CD4-positive, alpha-beta T cell (primary cell): ENCODE measurements around the gene AGMO. TPM values are rescaled to one million over a fixed set of nuclear protein-coding genes. Genes with fewer than 3 reads are reported as not detected.

ENCODE experiments used
- ATAC-seq: fragments of 200-7000 bp; cut with Tn5 transposase; one replicate; pipeline ENCODE4 v1.10.0; 2022; ENCODE audit warnings: mild to moderate bottlenecking; ENCODE audit not compliant: poor library complexity
- CTCF ChIA-PET: fragments of 350-600 bp; sonication (Branson Sonifier 250); formaldehyde crosslinking; loops from one replicate; lab custom pipeline; 2021; ENCODE audit warnings: antibody characterized with exemption, inconsistent platforms; lab: Charles Lee
- POLR2A ChIA-PET: fragments of 350-600 bp; sonication (Branson Sonifier 250); formaldehyde crosslinking; loops from one replicate; lab custom pipeline; 2021; ENCODE audit warnings: antibody characterized with exemption, inconsistent platforms; lab: Charles Lee
- DNase-seq, 14 experiments: peaks; one replicate each; pipeline ENCODE4 v3.0.0-alpha.2; 2013 to 2020; ENCODE audit warnings: mixed read lengths in 2 of 14
- H3K27ac ChIP-seq, 2 donors: one replicate each; pipeline versions ENCODE4 v1.5.1 to v1.7.0; 2013; ENCODE audit warnings: low read length in 2 of 2, low read depth in 1 of 2, mild to moderate bottlenecking in 1 of 2
- H3K27me3 ChIP-seq, 2 experiments: 1 replicate in 1 of 2; 2 replicates in 1 of 2; pipeline versions ENCODE4 v1.6.1 to v1.7.0; 2013; ENCODE audit warnings: low read length in 2 of 2, control low read depth in 1 of 2, mild to moderate bottlenecking in 1 of 2, moderate library complexity in 1 of 2; ENCODE audit not compliant: insufficient read depth in 2 of 2, control insufficient read depth in 1 of 2
- H3K36me3 ChIP-seq: one replicate; pipeline ENCODE4 v1.6.1; 2013; ENCODE audit warnings: low read length, control low read depth; ENCODE audit not compliant: insufficient read depth
- H3K4me1 ChIP-seq: one replicate; pipeline ENCODE4 v1.6.1; 2013; ENCODE audit warnings: low read length, control low read depth; ENCODE audit not compliant: insufficient read depth
- H3K4me3 ChIP-seq: one replicate; pipeline ENCODE4 v1.5.1; 2013; ENCODE audit warnings: mild to moderate bottlenecking, low read length, moderate library complexity
- H3K9me3 ChIP-seq, 2 experiments: 1 replicate in 1 of 2; 2 replicates in 1 of 2; pipeline versions ENCODE4 v1.6.1 to v1.7.0; 2013; ENCODE audit warnings: low read length in 2 of 2, mild to moderate bottlenecking in 2 of 2, control low read depth in 1 of 2, moderate library complexity in 1 of 2; ENCODE audit not compliant: control insufficient read depth in 1 of 2, insufficient read depth in 1 of 2
- H3K27ac Mint-ChIP-seq: one replicate; pipeline ENCODE4 v1.8.0; 2020; ENCODE audit warnings: mixed read lengths
- H3K27me3 Mint-ChIP-seq: one replicate; pipeline ENCODE4 v1.8.0; 2021; ENCODE audit warnings: mixed read lengths
- H3K36me3 Mint-ChIP-seq: one replicate; pipeline ENCODE4 v1.8.0; 2021; ENCODE audit warnings: low read depth, mixed read lengths
- H3K4me1 Mint-ChIP-seq: one replicate; pipeline ENCODE4 v1.8.0; 2021; ENCODE audit warnings: low read depth, mixed read lengths
- H3K4me3 Mint-ChIP-seq: one replicate; pipeline ENCODE4 v1.8.0; 2020; ENCODE audit warnings: mild to moderate bottlenecking, mixed read lengths
- H3K9me3 Mint-ChIP-seq: one replicate; pipeline ENCODE4 v1.8.0; 2020; ENCODE audit warnings: mixed read lengths
- intact Hi-C, 2 experiments: fragments of 100-400 bp; cut with DNase I in 1 of 2; cut with micrococcal nuclease in 1 of 2; formaldehyde crosslinking; loops; one replicate each; pipeline versions ENCODE4 v1.15.1 to v1.9.0; 2023 to 2025; cut with DNase I, micrococcal nuclease
- total RNA-seq, 174 experiments: library from RNA in 2 of 174; stranded (reverse) in 2 of 174; gene quantifications; one replicate each; pipeline ENCODE4 v1.2.3 and lab custom pipeline; 2021 to 2026
- TF ChIP-seq, protein P1 (sequence below): fragments of 200-600 bp; IDR thresholded peaks from one replicate; pipeline ENCODE4 v1.8.0; 2022; ENCODE audit warnings: antibody characterized with exemption, mild to moderate bottlenecking

The AGMO gene
- total RNA-seq, 2 experiments from 2014 or later, result not detected

DNA sequence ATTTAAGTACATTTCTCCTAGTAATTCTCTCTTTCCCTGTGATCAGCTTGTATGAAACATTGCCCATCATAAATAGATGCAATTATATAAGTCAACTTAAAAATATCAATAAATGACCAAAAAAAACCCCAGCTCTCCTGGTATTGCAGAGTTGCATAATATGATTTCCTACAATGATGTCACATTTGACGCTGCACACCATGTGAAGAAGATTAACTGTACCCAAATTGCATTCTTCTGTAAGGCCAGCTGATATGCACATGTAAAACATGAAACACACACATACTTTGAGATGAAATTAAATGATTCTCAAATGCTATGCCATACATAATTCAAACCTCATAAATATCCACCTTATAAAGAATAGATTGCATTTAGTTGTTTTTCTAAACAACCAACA is 115.5 kb downstream of the AGMO start:
- Mint-ChIP-seq H3K36me3 (no peaks in the 10 kb centered on the region), H3K27me3 (no peaks in the 10 kb centered on the region), H3K9me3 (peaks cover 5% of the 10 kb centered on the region), H3K4me3 (no peak overlapping the region), H3K27ac (no peak overlapping the region), H3K4me1 (no peaks in the 10 kb centered on the region)
- H3K9me3 ChIP-seq, result peaks cover 0 to 10% of the 10 kb centered on the region in 2 experiments
- no peaks in the 10 kb centered on the region for H3K27me3 ChIP-seq
- intact Hi-C loops, result no loop called here
- H3K27ac ChIP-seq, result no peak overlapping the region
- ChIA-PET POLR2A (no interaction called here), CTCF (no interaction called here)
- H3K36me3 ChIP-seq, result no peaks in the 10 kb centered on the region
- H3K4me1 ChIP-seq, result no peaks in the 10 kb centered on the region
- ATAC-seq (no peak), DNase-seq (no peak)
- TF ChIP-seq, protein P1, sequence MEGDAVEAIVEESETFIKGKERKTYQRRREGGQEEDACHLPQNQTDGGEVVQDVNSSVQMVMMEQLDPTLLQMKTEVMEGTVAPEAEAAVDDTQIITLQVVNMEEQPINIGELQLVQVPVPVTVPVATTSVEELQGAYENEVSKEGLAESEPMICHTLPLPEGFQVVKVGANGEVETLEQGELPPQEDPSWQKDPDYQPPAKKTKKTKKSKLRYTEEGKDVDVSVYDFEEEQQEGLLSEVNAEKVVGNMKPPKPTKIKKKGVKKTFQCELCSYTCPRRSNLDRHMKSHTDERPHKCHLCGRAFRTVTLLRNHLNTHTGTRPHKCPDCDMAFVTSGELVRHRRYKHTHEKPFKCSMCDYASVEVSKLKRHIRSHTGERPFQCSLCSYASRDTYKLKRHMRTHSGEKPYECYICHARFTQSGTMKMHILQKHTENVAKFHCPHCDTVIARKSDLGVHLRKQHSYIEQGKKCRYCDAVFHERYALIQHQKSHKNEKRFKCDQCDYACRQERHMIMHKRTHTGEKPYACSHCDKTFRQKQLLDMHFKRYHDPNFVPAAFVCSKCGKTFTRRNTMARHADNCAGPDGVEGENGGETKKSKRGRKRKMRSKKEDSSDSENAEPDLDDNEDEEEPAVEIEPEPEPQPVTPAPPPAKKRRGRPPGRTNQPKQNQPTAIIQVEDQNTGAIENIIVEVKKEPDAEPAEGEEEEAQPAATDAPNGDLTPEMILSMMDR, result no peak
- H3K4me3 ChIP-seq, result no peak overlapping the region

DNA sequence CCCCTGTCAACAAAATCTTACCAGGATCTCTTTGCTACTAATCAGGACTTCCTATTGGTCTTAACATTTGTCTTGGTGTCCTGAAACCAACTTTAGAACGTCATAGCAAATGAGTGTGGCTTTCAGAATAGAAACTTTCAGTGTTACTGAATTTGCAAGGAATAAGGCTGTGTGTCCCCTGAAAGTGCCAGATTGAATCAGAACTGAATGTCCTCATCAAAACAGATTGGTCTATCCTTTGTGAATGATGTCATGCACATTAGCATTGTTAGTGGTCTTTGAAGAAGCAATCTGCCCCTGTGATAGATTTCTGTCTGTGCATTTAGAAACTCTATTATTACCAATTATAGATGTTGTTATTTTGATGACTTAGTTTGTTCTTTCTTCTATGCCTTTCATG is 119.9 kb downstream of the AGMO start:
- no peaks in the 10 kb centered on the region for H3K27me3 ChIP-seq
- intact Hi-C loops, result no loop called here

DNA sequence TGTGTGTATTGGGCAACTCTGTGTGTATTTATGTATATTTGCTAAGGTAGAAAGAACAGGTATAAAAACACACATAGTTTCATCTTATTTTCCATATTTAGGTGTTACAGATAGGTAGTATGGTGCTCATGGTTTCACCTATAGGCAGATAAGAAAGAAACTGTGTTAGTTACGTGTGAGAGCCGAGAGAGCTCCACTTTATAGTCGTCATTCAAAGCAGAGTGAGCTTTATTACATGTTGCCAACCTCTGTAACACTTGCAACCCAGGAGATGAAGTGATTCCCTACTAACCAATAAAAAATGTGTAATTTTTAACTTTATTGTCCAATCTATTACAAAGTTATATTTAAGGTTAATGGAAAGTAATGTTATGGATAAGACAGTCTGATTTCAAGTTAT is 121.3 kb downstream of the AGMO start:
- no peaks in the 10 kb centered on the region for H3K27me3 Mint-ChIP-seq
- Histone ChIP-seq H3K27me3 (no peaks in the 10 kb centered on the region), H3K36me3 (no peaks in the 10 kb centered on the region), H3K4me1 (no peaks in the 10 kb centered on the region), H3K4me3 (no peak overlapping the region), H3K9me3 (peaks cover 0 to 14% of the 10 kb centered on the region in 2 experiments), H3K27ac (no peak overlapping the region)
- no peak for ATAC-seq
- DNase-seq, result no peak
- ChIA-PET POLR2A (no interaction called here), CTCF (no interaction called here)
- H3K4me1 Mint-ChIP-seq, result no peaks in the 10 kb centered on the region
- intact Hi-C loops, result no loop called here
- H3K4me3 Mint-ChIP-seq, result no peak overlapping the region
- TF ChIP-seq, protein P1, result no peak
- H3K27ac Mint-ChIP-seq, result no peak overlapping the region
- H3K9me3 Mint-ChIP-seq, result no peaks in the 10 kb centered on the region
- H3K36me3 Mint-ChIP-seq, result no peaks in the 10 kb centered on the region

More for the DNA sequence above, 119.9 kb downstream of the AGMO start:
- CTCF ChIA-PET, result no interaction called here
- POLR2A ChIA-PET, result no interaction called here
- H3K27ac ChIP-seq, result no peak overlapping the region
- Mint-ChIP-seq H3K4me3 (no peak overlapping the region), H3K9me3 (peaks cover 5% of the 10 kb centered on the region), H3K27ac (no peak overlapping the region), H3K4me1 (no peaks in the 10 kb centered on the region), H3K27me3 (no peaks in the 10 kb centered on the region), H3K36me3 (no peaks in the 10 kb centered on the region)
- ATAC-seq (no peak), DNase-seq (no peak)
- H3K9me3 ChIP-seq, result peaks cover 0 to 14% of the 10 kb centered on the region in 2 experiments
- no peaks in the 10 kb centered on the region for H3K36me3 ChIP-seq
- no peaks in the 10 kb centered on the region for H3K4me1 ChIP-seq
- no peak overlapping the region for H3K4me3 ChIP-seq
- TF ChIP-seq, protein P1, result no peak
